ENCODE data around the gene KISS1. TPM values are rescaled to one million over a fixed set of nuclear protein-coding genes. Genes with fewer than 3 reads are reported as not detected.

The KISS1 gene
- polyA plus RNA-seq, 1 donor (not counting 4 experiments of a cell fraction or from before 2014, with no cell fraction given) = not detected

GRCh38 chr1:204146309-204146708, 50.0 kb downstream of the KISS1 start:
- Histone ChIP-seq H3K36me3 (ENCODE audit: control insufficient read depth in 2 of 2, extremely low read depth in 1 of 2, insufficient read depth in 2 of 2, low read length in 2 of 2) (no peaks in the 10 kb centered on the region), H3K4me2 (ENCODE audit: control insufficient read depth, extremely low read depth, insufficient read depth, low read depth, low read length) (no peak overlapping the region), H3K9me1 (ENCODE audit: control insufficient read depth, extremely low read depth, insufficient read depth, low read length) (no peaks in the 10 kb centered on the region), H2AFZ (ENCODE audit: control insufficient read depth, low read length) (no peak overlapping the region), H3K4me1 (ENCODE audit: control insufficient read depth, extremely low read depth, insufficient read depth, low read length) (peaks cover 10% of the 10 kb centered on the region), H3K9me3 (ENCODE audit: control insufficient read depth, low read depth, low read length) (no peaks in the 10 kb centered on the region), H4K20me1 (ENCODE audit: control insufficient read depth, extremely low read depth, insufficient read depth, low read length) (no peaks in the 10 kb centered on the region), H3K27ac (ENCODE audit: control insufficient read depth, insufficient read depth, low read length) (no peak overlapping the region), H3K27me3 (ENCODE audit: control insufficient read depth, extremely low read depth, insufficient read depth, low read length) (no peaks in the 10 kb centered on the region), H3K4me3 (ENCODE audit: control insufficient read depth in 2 of 3, extremely low read depth in 1 of 3, insufficient read depth in 2 of 3, low read depth in 1 of 3, low read length in 3 of 3) (no peak overlapping the region), H3K79me2 (ENCODE audit: control insufficient read depth, insufficient read depth, low read length) (no peaks in the 10 kb centered on the region), H3K9ac (ENCODE audit: control insufficient read depth, extremely low read depth, insufficient read depth, low read length) (no peak overlapping the region)
- dilution Hi-C loops (cut with MboI; ENCODE audit: extremely low pct_ligation_motif_present, low sequenced_read_pairs) = loop anchor here (25.0 kb wide), 1 partner anchor 284 kb away; the partner anchor contains the start of gene SNRPE
- TF ChIP-seq EZH2 (IDR thresholded peaks at IDR 0.05; ENCODE audit: low read length) = no peak
- no peak for TF ChIP-seq CTCF (optimal IDR thresholded peaks at IDR 0.05 in 1 of 3, IDR thresholded peaks at IDR 0.05 in 1 of 3, conservative IDR thresholded peaks at IDR 0.05 in 1 of 3; ENCODE audit: extremely low read depth in 1 of 3, insufficient read depth in 2 of 3, low read length in 3 of 3)
- DNase-seq (ENCODE audit: low read depth, low spot score) = no peak
- FAIRE-seq = no peak

GRCh38 chr1:204145033-204145504, 51.2 kb downstream of the KISS1 start:
- Histone ChIP-seq H3K27me3 (ENCODE audit: control insufficient read depth, extremely low read depth, insufficient read depth, low read length) (no peaks in the 10 kb centered on the region), H3K9me1 (ENCODE audit: control insufficient read depth, extremely low read depth, insufficient read depth, low read length) (no peaks in the 10 kb centered on the region), H3K4me2 (ENCODE audit: control insufficient read depth, extremely low read depth, insufficient read depth, low read depth, low read length) (no peak overlapping the region), H3K27ac (ENCODE audit: control insufficient read depth, insufficient read depth, low read length) (no peak overlapping the region), H3K36me3 (ENCODE audit: control insufficient read depth in 2 of 2, extremely low read depth in 1 of 2, insufficient read depth in 2 of 2, low read length in 2 of 2) (no peaks in the 10 kb centered on the region), H3K9ac (ENCODE audit: control insufficient read depth, extremely low read depth, insufficient read depth, low read length) (no peak overlapping the region), H3K4me3 (ENCODE audit: control insufficient read depth in 2 of 3, extremely low read depth in 1 of 3, insufficient read depth in 2 of 3, low read depth in 1 of 3, low read length in 3 of 3) (no peak overlapping the region), H3K4me1 (ENCODE audit: control insufficient read depth, extremely low read depth, insufficient read depth, low read length) (peaks cover under 1% of the 10 kb centered on the region), H3K9me3 (ENCODE audit: control insufficient read depth, low read depth, low read length) (no peaks in the 10 kb centered on the region), H2AFZ (ENCODE audit: control insufficient read depth, low read length) (no peak overlapping the region), H3K79me2 (ENCODE audit: control insufficient read depth, insufficient read depth, low read length) (no peaks in the 10 kb centered on the region), H4K20me1 (ENCODE audit: control insufficient read depth, extremely low read depth, insufficient read depth, low read length) (no peaks in the 10 kb centered on the region)
- DNase-seq (ENCODE audit: low read depth, low spot score) = no peak
- no peak for FAIRE-seq
- dilution Hi-C loops (cut with MboI; ENCODE audit: extremely low pct_ligation_motif_present, low sequenced_read_pairs) = loop anchor here (25.0 kb wide), 1 partner anchor 283 kb away; the partner anchor contains the start of gene SNRPE
- TF ChIP-seq CTCF (optimal IDR thresholded peaks at IDR 0.05 in 1 of 3, IDR thresholded peaks at IDR 0.05 in 1 of 3, conservative IDR thresholded peaks at IDR 0.05 in 1 of 3; ENCODE audit: extremely low read depth in 1 of 3, insufficient read depth in 2 of 3, low read length in 3 of 3) = no peak
